Measurements from ENCODE around the gene PARP12.

DNA sequence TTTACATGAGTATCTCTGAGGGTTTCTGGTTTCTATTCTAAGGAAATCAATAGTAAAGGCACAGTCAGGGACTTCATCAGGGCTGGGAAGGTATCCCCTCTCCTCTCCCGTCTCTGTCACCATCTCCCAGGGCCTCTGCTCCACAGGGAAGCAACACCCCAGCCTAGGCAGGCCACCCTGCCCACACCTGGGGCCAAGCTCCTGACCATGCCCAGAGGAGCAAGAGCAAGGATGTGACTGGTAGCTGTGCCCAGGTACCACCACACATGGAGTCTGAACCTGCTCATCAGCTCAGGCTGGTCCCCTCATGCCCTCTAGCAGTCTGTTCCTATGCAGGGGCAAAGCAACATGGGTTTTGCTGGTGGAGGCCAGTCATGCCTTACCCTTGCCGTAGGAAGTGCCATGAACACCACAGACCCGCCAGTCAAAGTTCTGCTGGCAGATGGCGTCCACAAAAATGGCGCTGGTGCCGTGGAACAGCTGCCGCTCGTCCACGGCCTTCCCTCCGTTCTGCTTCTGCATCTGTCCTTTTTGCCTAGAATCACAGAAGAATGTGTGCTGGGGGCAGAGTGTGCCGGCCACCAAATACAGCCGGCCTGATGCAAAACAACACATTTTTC is 36.8 kb downstream of the PARP12 start:
- TF ChIP-seq, protein P1, sequence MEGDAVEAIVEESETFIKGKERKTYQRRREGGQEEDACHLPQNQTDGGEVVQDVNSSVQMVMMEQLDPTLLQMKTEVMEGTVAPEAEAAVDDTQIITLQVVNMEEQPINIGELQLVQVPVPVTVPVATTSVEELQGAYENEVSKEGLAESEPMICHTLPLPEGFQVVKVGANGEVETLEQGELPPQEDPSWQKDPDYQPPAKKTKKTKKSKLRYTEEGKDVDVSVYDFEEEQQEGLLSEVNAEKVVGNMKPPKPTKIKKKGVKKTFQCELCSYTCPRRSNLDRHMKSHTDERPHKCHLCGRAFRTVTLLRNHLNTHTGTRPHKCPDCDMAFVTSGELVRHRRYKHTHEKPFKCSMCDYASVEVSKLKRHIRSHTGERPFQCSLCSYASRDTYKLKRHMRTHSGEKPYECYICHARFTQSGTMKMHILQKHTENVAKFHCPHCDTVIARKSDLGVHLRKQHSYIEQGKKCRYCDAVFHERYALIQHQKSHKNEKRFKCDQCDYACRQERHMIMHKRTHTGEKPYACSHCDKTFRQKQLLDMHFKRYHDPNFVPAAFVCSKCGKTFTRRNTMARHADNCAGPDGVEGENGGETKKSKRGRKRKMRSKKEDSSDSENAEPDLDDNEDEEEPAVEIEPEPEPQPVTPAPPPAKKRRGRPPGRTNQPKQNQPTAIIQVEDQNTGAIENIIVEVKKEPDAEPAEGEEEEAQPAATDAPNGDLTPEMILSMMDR (IDR thresholded peaks at IDR 0.05), result no peak
- TF ChIP-seq POLR2A (IDR thresholded peaks at IDR 0.05), result no peak

Data from right lobe of liver (tissue), 4 donors.